BJ (cell line): ENCODE measurements around the gene AJAP1. TPM values are rescaled to one million over a fixed set of nuclear protein-coding genes. Genes with fewer than 3 reads are reported as not detected.

Source experiments
- CTCF ChIA-PET: fragments of 350-600 bp; formaldehyde crosslinking; extraction: SDS; loops from one replicate; lab custom pipeline; 2021; ENCODE audit warnings: antibody characterized with exemption, inconsistent platforms; lab: Yijun Ruan, JAX
- POLR2A ChIA-PET: fragments of 300-600 bp; sonication (Branson Sonifier 250); formaldehyde crosslinking; extraction: SDS; loops from one replicate; lab custom pipeline; 2021; ENCODE audit warnings: antibody characterized with exemption; lab: Charles Lee
- DNase-seq: peaks from one replicate; pipeline ENCODE4 v3.0.0-alpha.2; 2011; ENCODE audit warnings: low read depth
- H3K27me3 ChIP-seq: 2 replicates; pipeline ENCODE4 v1.6.0; 2011; ENCODE audit warnings: low read length; ENCODE audit not compliant: control insufficient read depth, insufficient read depth
- H3K36me3 ChIP-seq: 2 replicates; pipeline ENCODE4 v1.5.1; 2011; ENCODE audit warnings: low read length; ENCODE audit not compliant: control insufficient read depth, insufficient read depth
- H3K4me3 ChIP-seq: 2 replicates; pipeline ENCODE4 v1.5.1; 2011; ENCODE audit warnings: low read depth, mild to moderate bottlenecking, control low read depth, low read length
- polyA plus RNA-seq: library from polyadenylated mRNA; depleted of rRNA; stranded (reverse); fragments of >200 nt; gene quantifications from 2 replicates; pipeline ENCODE4 v1.2.3, GENCODE V29; 2011
- TF ChIP-seq, protein P1 (sequence below): IDR thresholded peaks from 2 replicates; pipeline ENCODE4 v1.5.1; 2011; ENCODE audit warnings: low read depth, mild to moderate bottlenecking, control low read depth, inconsistent platforms, low read length, moderate library complexity; ENCODE audit not compliant: insufficient read depth

The AJAP1 gene
- polyA plus RNA-seq, 1 experiment: 0.80 TPM

DNA sequence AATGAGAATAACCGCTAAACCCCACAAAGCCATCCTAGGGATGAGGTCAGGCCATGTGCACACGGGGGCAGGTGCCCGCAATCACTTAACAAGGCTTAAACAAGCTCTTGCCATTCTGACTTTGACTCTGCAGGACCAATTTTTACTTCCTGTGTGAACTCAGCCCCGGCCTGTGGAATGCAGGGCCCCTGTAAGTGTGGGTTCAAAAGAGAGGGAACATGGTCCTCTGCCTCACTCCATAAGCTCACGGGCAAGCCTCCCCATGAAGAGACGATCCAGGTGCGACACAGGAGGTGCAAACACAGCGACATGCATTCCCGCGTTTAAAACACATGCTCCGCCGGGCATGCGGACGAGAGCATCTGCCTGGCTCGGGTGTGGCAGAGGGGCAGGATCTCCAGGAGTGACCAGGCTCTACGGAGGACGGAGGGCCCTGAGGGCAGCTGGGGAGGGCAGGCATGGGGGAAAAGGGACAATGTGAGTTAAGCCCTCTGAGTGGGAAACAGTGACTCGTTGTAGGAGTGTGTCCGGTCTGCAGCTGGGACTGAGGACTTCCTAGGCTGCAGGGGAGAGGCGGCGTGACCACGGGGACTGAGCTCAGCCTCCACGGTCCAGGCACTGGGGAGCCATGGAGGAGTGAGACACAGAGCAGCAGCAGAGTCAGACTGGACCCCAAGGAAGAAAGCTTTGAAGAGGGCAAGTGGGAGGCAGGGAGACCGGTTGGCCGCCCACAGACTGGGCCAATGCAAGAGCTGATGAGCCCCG is 40.6 kb upstream of the AJAP1 start:
- Histone ChIP-seq H3K36me3 (no peaks in the 10 kb centered on the region), H3K27me3 (no peaks in the 10 kb centered on the region), H3K4me3 (no peak overlapping the region)
- TF ChIP-seq, protein P1, sequence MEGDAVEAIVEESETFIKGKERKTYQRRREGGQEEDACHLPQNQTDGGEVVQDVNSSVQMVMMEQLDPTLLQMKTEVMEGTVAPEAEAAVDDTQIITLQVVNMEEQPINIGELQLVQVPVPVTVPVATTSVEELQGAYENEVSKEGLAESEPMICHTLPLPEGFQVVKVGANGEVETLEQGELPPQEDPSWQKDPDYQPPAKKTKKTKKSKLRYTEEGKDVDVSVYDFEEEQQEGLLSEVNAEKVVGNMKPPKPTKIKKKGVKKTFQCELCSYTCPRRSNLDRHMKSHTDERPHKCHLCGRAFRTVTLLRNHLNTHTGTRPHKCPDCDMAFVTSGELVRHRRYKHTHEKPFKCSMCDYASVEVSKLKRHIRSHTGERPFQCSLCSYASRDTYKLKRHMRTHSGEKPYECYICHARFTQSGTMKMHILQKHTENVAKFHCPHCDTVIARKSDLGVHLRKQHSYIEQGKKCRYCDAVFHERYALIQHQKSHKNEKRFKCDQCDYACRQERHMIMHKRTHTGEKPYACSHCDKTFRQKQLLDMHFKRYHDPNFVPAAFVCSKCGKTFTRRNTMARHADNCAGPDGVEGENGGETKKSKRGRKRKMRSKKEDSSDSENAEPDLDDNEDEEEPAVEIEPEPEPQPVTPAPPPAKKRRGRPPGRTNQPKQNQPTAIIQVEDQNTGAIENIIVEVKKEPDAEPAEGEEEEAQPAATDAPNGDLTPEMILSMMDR: no peak
- CTCF ChIA-PET: no interaction called here
- no peak for DNase-seq
- POLR2A ChIA-PET: no interaction called here

DNA sequence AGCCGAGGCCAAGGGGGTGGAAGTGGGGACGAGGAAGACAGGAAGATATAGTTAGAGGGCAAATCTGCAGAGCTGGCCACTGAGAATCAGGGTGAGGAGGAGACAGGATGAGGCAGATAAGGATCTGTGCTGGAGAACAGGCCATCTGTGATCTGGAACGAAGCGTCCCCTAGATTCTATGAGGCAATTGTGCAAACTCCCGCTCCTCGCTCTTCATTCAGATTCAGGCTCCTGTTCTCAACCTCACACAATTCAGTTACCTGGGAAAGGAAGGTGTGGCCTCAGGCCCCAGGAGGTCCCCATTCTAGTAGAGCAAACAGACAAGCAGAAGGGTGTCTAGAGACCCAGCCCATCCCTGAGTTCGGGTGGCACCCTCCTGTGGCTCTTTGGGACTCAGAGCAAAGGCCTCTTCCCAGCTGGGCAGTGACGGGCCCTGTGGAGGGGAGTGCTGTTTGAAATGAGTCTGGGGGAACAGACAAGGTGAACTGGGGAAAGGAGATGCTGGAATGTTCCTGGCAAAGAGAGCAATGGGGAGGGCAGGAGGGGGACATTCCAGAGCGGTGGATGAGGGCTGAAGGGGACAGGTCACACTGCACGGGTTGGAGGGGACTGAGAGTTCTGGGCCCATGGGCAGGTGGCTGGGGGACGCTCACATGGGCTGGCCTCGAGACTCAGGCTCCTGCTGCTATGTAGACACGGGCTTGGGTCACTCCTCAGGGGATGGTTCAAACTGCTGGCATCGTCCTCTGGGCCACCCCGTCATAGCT is 39.9 kb upstream of the AJAP1 start:
- Histone ChIP-seq H3K36me3 (no peaks in the 10 kb centered on the region), H3K27me3 (no peaks in the 10 kb centered on the region), H3K4me3 (no peak overlapping the region)
- CTCF ChIA-PET: no interaction called here
- TF ChIP-seq, protein P1: no peak
- DNase-seq: no peak
- POLR2A ChIA-PET: no interaction called here

DNA sequence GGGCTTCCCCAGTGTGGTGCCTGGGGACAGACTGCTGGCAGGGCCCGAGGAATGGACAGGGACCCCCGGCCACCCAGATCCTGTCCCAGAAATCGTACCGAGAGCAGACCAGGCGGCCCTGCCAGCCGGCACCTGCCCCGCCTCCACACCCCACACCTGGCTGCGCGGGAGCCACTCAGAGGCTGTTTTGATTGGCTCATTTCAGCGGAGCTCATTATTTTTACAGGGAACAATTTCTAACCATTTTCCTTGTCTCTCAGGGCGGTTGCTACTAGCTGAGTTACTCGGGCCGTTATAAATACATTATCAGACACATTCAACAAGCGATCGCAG is 39.3 kb upstream of the AJAP1 start:
- TF ChIP-seq, protein P1: no peak
- no peak for DNase-seq
- CTCF ChIA-PET: no interaction called here
- POLR2A ChIA-PET: no interaction called here
- Histone ChIP-seq H3K36me3 (no peaks in the 10 kb centered on the region), H3K27me3 (no peaks in the 10 kb centered on the region), H3K4me3 (no peak overlapping the region)

DNA sequence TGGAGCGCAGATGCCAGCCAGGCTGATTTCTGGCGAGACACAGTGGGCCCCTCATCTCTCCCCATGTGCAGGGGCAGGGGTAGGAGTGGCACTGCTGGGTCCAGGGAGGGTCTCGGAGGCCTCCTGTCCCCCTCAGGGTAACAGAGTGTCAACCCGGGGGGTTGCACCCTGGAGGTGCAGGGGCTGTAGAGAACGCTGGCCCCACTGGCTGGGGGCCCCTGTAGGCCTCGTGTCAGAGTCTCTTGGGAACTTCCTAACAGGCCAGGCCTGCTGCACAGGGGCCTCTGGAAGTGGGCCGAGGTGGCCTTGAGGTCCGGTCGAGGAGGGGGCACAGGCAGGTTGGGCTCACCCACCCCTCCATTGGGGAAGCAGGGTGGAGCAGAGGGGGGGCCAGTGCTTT is 38.9 kb upstream of the AJAP1 start:
- POLR2A ChIA-PET: no interaction called here
- CTCF ChIA-PET: no interaction called here

More for the DNA sequence above, 38.9 kb upstream of the AJAP1 start:
- H3K4me3 ChIP-seq: no peak overlapping the region
- no peaks in the 10 kb centered on the region for H3K27me3 ChIP-seq
- DNase-seq: no peak
- no peaks in the 10 kb centered on the region for H3K36me3 ChIP-seq
- TF ChIP-seq, protein P1: no peak
